ENCODE measurements around the gene ECT2. TPM values are rescaled to one million over a fixed set of nuclear protein-coding genes. Genes with fewer than 3 reads are reported as not detected.

Gene ECT2
- total RNA-seq, 1 experiment from 2014 or later, result 98.5 TPM

- Histone ChIP-seq H3K4me3 (ENCODE audit: low read depth, low read length, poor library complexity, severe bottlenecking) (no peak overlapping the region), H3K4me1 (ENCODE audit: insufficient read depth, low read length, poor library complexity, severe bottlenecking) (peaks cover 3% of the 10 kb centered on the region), H3K27me3 (replicated peaks; ENCODE audit: insufficient read depth, low read depth, low read length, poor library complexity) (no peaks in the 10 kb centered on the region), H3K9me3 (ENCODE audit: low read depth, low read length, poor library complexity, severe bottlenecking) (no peaks in the 10 kb centered on the region), H3K36me3 (ENCODE audit: insufficient read depth, low read length, poor library complexity, severe bottlenecking) (peaks cover 47% of the 10 kb centered on the region), H3K27ac (ENCODE audit: low read depth, low read length, poor library complexity, severe bottlenecking) (no peak overlapping the region)
- CTCF ChIA-PET, result no interaction called here
- no TSS peak for BruUV-seq (replicated peaks)
- TF ChIP-seq EZH2 (IDR thresholded peaks at IDR 0.05; ENCODE audit: borderline replicate concordance, low read depth, low read length, poor library complexity, severe bottlenecking), result no peak
- TF ChIP-seq, protein P1, sequence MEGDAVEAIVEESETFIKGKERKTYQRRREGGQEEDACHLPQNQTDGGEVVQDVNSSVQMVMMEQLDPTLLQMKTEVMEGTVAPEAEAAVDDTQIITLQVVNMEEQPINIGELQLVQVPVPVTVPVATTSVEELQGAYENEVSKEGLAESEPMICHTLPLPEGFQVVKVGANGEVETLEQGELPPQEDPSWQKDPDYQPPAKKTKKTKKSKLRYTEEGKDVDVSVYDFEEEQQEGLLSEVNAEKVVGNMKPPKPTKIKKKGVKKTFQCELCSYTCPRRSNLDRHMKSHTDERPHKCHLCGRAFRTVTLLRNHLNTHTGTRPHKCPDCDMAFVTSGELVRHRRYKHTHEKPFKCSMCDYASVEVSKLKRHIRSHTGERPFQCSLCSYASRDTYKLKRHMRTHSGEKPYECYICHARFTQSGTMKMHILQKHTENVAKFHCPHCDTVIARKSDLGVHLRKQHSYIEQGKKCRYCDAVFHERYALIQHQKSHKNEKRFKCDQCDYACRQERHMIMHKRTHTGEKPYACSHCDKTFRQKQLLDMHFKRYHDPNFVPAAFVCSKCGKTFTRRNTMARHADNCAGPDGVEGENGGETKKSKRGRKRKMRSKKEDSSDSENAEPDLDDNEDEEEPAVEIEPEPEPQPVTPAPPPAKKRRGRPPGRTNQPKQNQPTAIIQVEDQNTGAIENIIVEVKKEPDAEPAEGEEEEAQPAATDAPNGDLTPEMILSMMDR (conservative IDR thresholded peaks at IDR 0.05; ENCODE audit: low read depth, low read length), result no peak
- intact Hi-C loops (cut with micrococcal nuclease; ENCODE audit: unreplicated experiment), result no loop called here
- DNase-seq (ENCODE audit: low spot score), result no peak
- POLR2A ChIA-PET (ENCODE audit: low non-redundant PET), result no interaction called here
Measured at GRCh38 chr3:172815857-172816256, 65.3 kb downstream of the ECT2 start.

DNA sequence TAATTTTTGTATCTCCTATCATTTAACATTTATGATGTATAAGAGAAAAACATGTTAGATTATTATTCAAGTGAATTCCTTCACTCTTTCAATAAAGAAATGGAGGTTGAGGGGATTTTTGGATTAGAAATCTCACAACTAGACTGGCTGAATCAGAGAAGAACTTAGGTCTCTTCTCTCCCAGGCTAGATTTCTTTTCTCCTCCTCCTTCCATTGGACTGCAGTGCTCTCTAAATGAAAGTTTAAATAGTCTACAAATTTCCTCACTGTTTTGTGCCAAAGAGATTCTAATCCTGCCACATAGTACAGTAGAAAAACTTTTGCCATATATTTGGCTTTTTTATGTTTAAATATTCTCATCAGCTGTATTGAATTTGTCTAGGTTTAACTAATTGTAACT lies 65.8 kb downstream of the ECT2 start:
- Histone ChIP-seq H3K4me1 (ENCODE audit: insufficient read depth, low read length, poor library complexity, severe bottlenecking) (peaks cover 3% of the 10 kb centered on the region), H3K27me3 (replicated peaks; ENCODE audit: insufficient read depth, low read depth, low read length, poor library complexity) (no peaks in the 10 kb centered on the region), H3K4me3 (ENCODE audit: low read depth, low read length, poor library complexity, severe bottlenecking) (no peak overlapping the region), H3K9me3 (ENCODE audit: low read depth, low read length, poor library complexity, severe bottlenecking) (no peaks in the 10 kb centered on the region), H3K36me3 (ENCODE audit: insufficient read depth, low read length, poor library complexity, severe bottlenecking) (peaks cover 51% of the 10 kb centered on the region), H3K27ac (ENCODE audit: low read depth, low read length, poor library complexity, severe bottlenecking) (no peak overlapping the region)
- intact Hi-C loops (cut with micrococcal nuclease; ENCODE audit: unreplicated experiment), result no loop called here
- CTCF ChIA-PET, result no interaction called here
- no TSS peak for BruUV-seq (replicated peaks)
- POLR2A ChIA-PET (ENCODE audit: low non-redundant PET), result no interaction called here
- no peak for DNase-seq (ENCODE audit: low spot score)
- TF ChIP-seq, protein P1 (conservative IDR thresholded peaks at IDR 0.05; ENCODE audit: low read depth, low read length), result no peak
- no peak for TF ChIP-seq EZH2 (IDR thresholded peaks at IDR 0.05; ENCODE audit: borderline replicate concordance, low read depth, low read length, poor library complexity, severe bottlenecking)

DNA sequence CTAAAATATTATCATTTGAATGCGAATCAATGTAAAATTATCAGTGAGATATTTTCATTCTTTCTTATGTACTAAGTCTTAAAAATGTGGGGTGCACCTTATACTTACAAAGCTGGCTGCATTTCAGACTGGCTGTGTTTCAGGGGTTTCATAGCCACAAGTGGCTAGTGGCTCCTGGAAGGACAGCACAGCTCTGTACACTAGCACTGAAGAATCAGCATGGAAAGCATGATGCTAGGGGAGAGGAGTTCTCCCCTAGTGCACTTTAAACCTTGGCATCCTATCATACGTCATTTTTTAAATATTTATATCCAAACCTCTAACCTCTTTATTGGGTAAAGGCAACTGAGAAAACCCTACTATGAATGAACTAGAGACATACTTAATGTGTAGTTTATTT lies 66.4 kb downstream of the ECT2 start:
- intact Hi-C loops (cut with micrococcal nuclease; ENCODE audit: unreplicated experiment), result no loop called here
- no peak for TF ChIP-seq EZH2 (IDR thresholded peaks at IDR 0.05; ENCODE audit: borderline replicate concordance, low read depth, low read length, poor library complexity, severe bottlenecking)
- BruUV-seq (replicated peaks), result no TSS peak
- Histone ChIP-seq H3K9me3 (ENCODE audit: low read depth, low read length, poor library complexity, severe bottlenecking) (peaks cover under 1% of the 10 kb centered on the region), H3K4me1 (ENCODE audit: insufficient read depth, low read length, poor library complexity, severe bottlenecking) (peaks cover 3% of the 10 kb centered on the region), H3K36me3 (ENCODE audit: insufficient read depth, low read length, poor library complexity, severe bottlenecking) (peaks cover 58% of the 10 kb centered on the region), H3K27me3 (replicated peaks; ENCODE audit: insufficient read depth, low read depth, low read length, poor library complexity) (no peaks in the 10 kb centered on the region), H3K4me3 (ENCODE audit: low read depth, low read length, poor library complexity, severe bottlenecking) (no peak overlapping the region), H3K27ac (ENCODE audit: low read depth, low read length, poor library complexity, severe bottlenecking) (no peak overlapping the region)
- ChIA-PET CTCF (no interaction called here), POLR2A (ENCODE audit: low non-redundant PET) (no interaction called here)
- DNase-seq (ENCODE audit: low spot score), result no peak

DNA sequence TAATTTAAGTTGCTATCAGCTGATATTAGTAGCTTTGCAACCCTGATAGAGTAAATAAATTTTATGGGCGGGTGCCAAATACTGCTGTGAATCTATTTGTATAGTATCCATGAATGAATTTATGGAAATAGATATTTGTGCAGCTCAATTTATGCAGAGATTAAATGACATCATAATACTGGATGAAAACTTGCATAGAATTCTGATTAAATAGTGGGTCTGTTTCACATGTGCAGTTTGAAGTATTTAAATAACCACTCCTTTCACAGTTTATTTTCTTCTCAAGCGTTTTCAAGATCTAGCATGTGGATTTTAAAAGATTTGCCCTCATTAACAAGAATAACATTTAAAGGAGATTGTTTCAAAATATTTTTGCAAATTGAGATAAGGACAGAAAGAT lies 70.0 kb downstream of the ECT2 start:
- peaks cover 54% of the 10 kb centered on the region for H3K36me3 ChIP-seq (ENCODE audit: insufficient read depth, low read length, poor library complexity, severe bottlenecking)

More for the DNA sequence above, 70.0 kb downstream of the ECT2 start:
- intact Hi-C loops (cut with micrococcal nuclease; ENCODE audit: unreplicated experiment), result no loop called here
- CTCF ChIA-PET, result no interaction called here
- POLR2A ChIA-PET (ENCODE audit: low non-redundant PET), result no interaction called here
- no peak overlapping the region for H3K27ac ChIP-seq (ENCODE audit: low read depth, low read length, poor library complexity, severe bottlenecking)
- H3K4me1 ChIP-seq (ENCODE audit: insufficient read depth, low read length, poor library complexity, severe bottlenecking), result peaks cover 3% of the 10 kb centered on the region
- TF ChIP-seq, protein P1 (conservative IDR thresholded peaks at IDR 0.05; ENCODE audit: low read depth, low read length), result no peak
- no peak for TF ChIP-seq EZH2 (IDR thresholded peaks at IDR 0.05; ENCODE audit: borderline replicate concordance, low read depth, low read length, poor library complexity, severe bottlenecking)
- TSS peak; percentile 35 for BruUV-seq (replicated peaks)
- no peak overlapping the region for H3K4me3 ChIP-seq (ENCODE audit: low read depth, low read length, poor library complexity, severe bottlenecking)
- no peaks in the 10 kb centered on the region for H3K27me3 ChIP-seq (replicated peaks; ENCODE audit: insufficient read depth, low read depth, low read length, poor library complexity)
- peaks cover 6% of the 10 kb centered on the region for H3K9me3 ChIP-seq (ENCODE audit: low read depth, low read length, poor library complexity, severe bottlenecking)
- DNase-seq (ENCODE audit: low spot score), result no peak

All from A673 (cell line).